ENCODE results near the gene IFNA17. TPM values are rescaled to one million over a fixed set of nuclear protein-coding genes. Genes with fewer than 3 reads are reported as not detected.
"Not testable (repeated sequence)": the region's sequence is repeated elsewhere in the genome, so short reads cannot be mapped to it uniquely, and the experiment has no call there.

Gene IFNA17
- total and polyA plus RNA-seq, 7 experiments from 2014 or later: not detected

DNA sequence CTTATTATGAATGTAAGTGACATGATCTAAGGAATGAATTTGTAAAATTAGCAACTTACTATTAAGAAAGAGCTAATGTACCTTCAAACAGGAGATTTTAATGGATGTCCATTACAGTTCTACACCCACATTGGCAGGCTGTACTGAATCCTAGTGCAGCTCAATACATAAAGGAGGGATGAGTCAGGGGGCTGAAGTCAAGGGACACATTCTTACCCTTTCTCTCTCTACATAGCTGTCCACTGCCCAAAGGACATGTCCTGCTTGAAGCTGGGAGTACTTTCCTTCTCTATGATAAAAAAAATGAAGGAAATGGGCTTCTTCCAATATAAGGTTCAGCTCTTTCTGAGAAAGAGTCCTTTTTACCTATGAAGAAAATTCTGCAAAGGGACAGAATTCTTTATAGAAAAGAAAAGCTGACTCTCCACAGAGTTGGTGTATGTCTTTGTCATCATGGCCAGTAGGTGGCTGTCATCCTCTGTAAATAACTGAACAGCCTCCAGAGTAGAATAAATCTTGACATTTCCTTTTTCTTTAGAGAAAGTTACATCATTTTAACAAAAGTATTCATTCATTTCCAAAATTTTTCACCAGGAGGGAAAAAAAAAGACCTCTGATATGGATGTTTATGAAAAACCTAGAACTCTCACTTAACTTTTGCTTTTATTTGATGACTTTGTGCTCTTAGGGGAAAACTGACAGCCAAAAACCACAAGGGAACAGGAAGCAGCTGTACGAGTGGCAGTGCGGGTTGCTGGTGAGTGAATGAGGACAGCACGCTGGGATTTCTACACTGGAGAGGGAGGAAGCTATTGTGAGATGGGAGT lies 24.9 kb upstream of the IFNA17 start:
- ATAC-seq: peak; percentile 78
- Mint-ChIP-seq H3K9me3 (no peaks in the 10 kb centered on the region), H3K36me3 (no peaks in the 10 kb centered on the region), H3K4me1 (peaks cover 4 to 14% (median 6%) of the 10 kb centered on the region in 7 donors), H3K27me3 (peaks cover 4 to 60% (median 16%) of the 10 kb centered on the region in 5 donors), H3K27ac (no peak overlapping the region), H3K4me3 (peak overlapping the region in 6 of 10 donors; percentile 4 to 52 (median 21))
- peak in 5 of 9 donors; percentile 7 to 23 (median 12) for DNase-seq
- H3K4me1 ChIP-seq (ENCODE audit: control insufficient read depth in 2 of 2, insufficient read depth in 2 of 2, low read length in 2 of 2): peaks cover 0 to 3% of the 10 kb centered on the region in 2 donors
- H3K27ac ChIP-seq (ENCODE audit: low read depth, low read length): no peak overlapping the region
- H3K9me3 ChIP-seq (ENCODE audit: control insufficient read depth in 2 of 3, low read length in 3 of 3): no peaks in the 10 kb centered on the region
- intact Hi-C loops (cut with micrococcal nuclease): loop anchor here (1.0 to 5.0 kb wide), 4 partner anchors 64 to 534 kb away; no protein-coding TSS in a partner anchor
- H3K27me3 ChIP-seq (ENCODE audit: control insufficient read depth in 2 of 2, insufficient read depth in 2 of 2, low read length in 2 of 2): no peaks in the 10 kb centered on the region
- H3K36me3 ChIP-seq (ENCODE audit: control insufficient read depth in 2 of 3, insufficient read depth in 3 of 3, low read length in 3 of 3): no peaks in the 10 kb centered on the region
- ChIA-PET CTCF (interaction anchor here (0.6 to 2.3 kb wide), 5 partner anchors 9 to 112 kb away, joined by 3 to 10 read pairs (median 3); no protein-coding TSS in a partner anchor), POLR2A (interaction anchor here (0.5 kb wide), 1 partner anchor 497 kb away, joined by 3 read pairs; no protein-coding TSS in a partner anchor)
- H3K4me3 ChIP-seq (ENCODE audit: low read length): no peak overlapping the region

DNA sequence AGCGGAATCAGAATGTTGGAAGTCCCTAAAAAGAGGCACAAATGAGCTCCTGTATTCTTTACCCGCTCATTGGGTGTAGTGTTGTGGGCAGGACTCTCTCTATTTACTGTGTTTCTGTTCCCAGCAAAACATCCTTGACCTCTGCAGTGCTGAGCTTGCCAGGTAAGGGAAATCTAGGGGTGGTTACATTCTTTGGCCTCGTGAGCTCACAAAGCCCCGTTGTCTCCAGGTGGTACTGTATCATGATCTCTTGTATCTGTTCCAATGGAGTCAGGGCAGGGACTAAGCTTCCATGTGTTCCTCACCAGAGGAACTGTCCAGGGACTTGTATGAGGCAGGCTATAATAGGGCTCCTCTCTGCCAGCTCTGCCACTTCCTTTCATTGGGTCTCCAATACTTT lies 23.6 kb upstream of the IFNA17 start:
- H3K4me3 ChIP-seq (ENCODE audit: low read length): no peak overlapping the region
- intact Hi-C loops (cut with micrococcal nuclease): loop anchor here in 1 of 2 donors (5.0 kb wide), 2 partner anchors 66 to 536 kb away; no protein-coding TSS in a partner anchor
- H3K9me3 ChIP-seq (ENCODE audit: control insufficient read depth in 2 of 3, low read length in 3 of 3): no peaks in the 10 kb centered on the region
- POLR2A ChIA-PET: interaction anchor here (0.6 kb wide), 1 partner anchor 954 kb away, joined by 3 read pairs; no protein-coding TSS in a partner anchor
- no peak overlapping the region for H3K27ac ChIP-seq (ENCODE audit: low read depth, low read length)
- Mint-ChIP-seq H3K27me3 (peaks cover 3 to 50% (median 16%) of the 10 kb centered on the region in 5 donors), H3K9me3 (peaks cover 0 to under 1% (median 0%) of the 10 kb centered on the region in 11 donors), H3K4me3 (no peak overlapping the region), H3K27ac (no peak overlapping the region), H3K36me3 (no peaks in the 10 kb centered on the region), H3K4me1 (peaks cover 4 to 14% (median 6%) of the 10 kb centered on the region in 7 donors)
- CTCF ChIA-PET: interaction anchor here (1.1 to 2.3 kb wide), 2 partner anchors 16 to 32 kb away, joined by 4 to 10 read pairs; no protein-coding TSS in a partner anchor
- no peaks in the 10 kb centered on the region for H3K27me3 ChIP-seq (ENCODE audit: control insufficient read depth in 2 of 2, insufficient read depth in 2 of 2, low read length in 2 of 2)
- no peaks in the 10 kb centered on the region for H3K36me3 ChIP-seq (ENCODE audit: control insufficient read depth in 2 of 3, insufficient read depth in 3 of 3, low read length in 3 of 3)
- peaks cover 0 to 3% of the 10 kb centered on the region in 2 donors for H3K4me1 ChIP-seq (ENCODE audit: control insufficient read depth in 2 of 2, insufficient read depth in 2 of 2, low read length in 2 of 2)
- DNase-seq (no peak), ATAC-seq (no peak)

DNA sequence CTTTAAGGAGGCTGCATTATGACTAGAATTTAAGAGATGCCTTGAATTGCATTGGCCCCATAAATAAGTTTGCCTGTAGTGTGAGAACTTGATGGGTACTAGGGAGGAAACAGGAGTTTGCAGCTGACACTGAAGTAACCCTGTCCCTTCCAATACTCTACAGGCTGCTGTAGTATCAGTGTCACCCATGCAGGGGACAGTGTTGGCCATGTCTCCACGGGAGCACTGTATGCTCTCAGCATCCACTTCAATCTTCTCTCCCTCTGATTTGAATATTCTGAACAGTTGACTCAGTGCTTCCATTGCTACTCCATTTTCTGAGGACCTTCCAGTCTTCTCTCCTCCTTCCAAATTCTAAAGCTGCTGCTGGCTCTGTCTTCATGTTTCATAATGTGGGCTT lies 23.2 kb upstream of the IFNA17 start:
- DNase-seq (no peak), ATAC-seq (no peak)
- H3K36me3 Mint-ChIP-seq: no peaks in the 10 kb centered on the region
- H3K27me3 Mint-ChIP-seq: peaks cover 3 to 46% (median 16%) of the 10 kb centered on the region in 5 donors
- H3K4me3 Mint-ChIP-seq: no peak overlapping the region
- peaks cover 0 to 2% (median 0%) of the 10 kb centered on the region in 11 donors for H3K9me3 Mint-ChIP-seq
- H3K27ac Mint-ChIP-seq: no peak overlapping the region
- ChIA-PET CTCF (interaction anchor here (2.3 kb wide), 1 partner anchor 16 kb away, joined by 10 read pairs; no protein-coding TSS in a partner anchor), POLR2A (no interaction called here)
- H3K27me3 ChIP-seq (ENCODE audit: control insufficient read depth in 2 of 2, insufficient read depth in 2 of 2, low read length in 2 of 2): no peaks in the 10 kb centered on the region
- H3K4me1 ChIP-seq (ENCODE audit: control insufficient read depth in 2 of 2, insufficient read depth in 2 of 2, low read length in 2 of 2): peaks cover 0 to 3% of the 10 kb centered on the region in 2 donors
- H3K9me3 ChIP-seq (ENCODE audit: control insufficient read depth in 2 of 3, low read length in 3 of 3): no peaks in the 10 kb centered on the region
- intact Hi-C loops (cut with micrococcal nuclease): loop anchor here in 1 of 2 donors (5.0 kb wide), 2 partner anchors 66 to 536 kb away; no protein-coding TSS in a partner anchor
- no peak overlapping the region for H3K27ac ChIP-seq (ENCODE audit: low read depth, low read length)
- H3K4me3 ChIP-seq (ENCODE audit: low read length): no peak overlapping the region
- no peaks in the 10 kb centered on the region for H3K36me3 ChIP-seq (ENCODE audit: control insufficient read depth in 2 of 3, insufficient read depth in 3 of 3, low read length in 3 of 3)
- peaks cover 4 to 14% (median 6%) of the 10 kb centered on the region in 7 donors for H3K4me1 Mint-ChIP-seq

- intact Hi-C loops (cut with micrococcal nuclease): no loop called here
Observed at GRCh38 chr9:21244836-21245235, 16.8 kb upstream of the IFNA17 start.

GRCh38 chr9:21239911-21240310 lies 11.9 kb upstream of the IFNA17 start, which contains the start of gene IFNA14:
TSS of gene IFNA14 (minus strand) at chr9:21240005. CDS start at chr9:21239935, 70 bp downstream.
- no peak for DNase-seq
- peaks cover 14 to 53% (median 15%) of the 10 kb centered on the region in 5 donors for H3K27me3 Mint-ChIP-seq
- peaks cover 0 to 5% of the 10 kb centered on the region in 2 donors for H3K4me1 ChIP-seq (ENCODE audit: control insufficient read depth in 2 of 2, insufficient read depth in 2 of 2, low read length in 2 of 2)
- peaks cover 6 to 19% (median 12%) of the 10 kb centered on the region in 7 donors for H3K4me1 Mint-ChIP-seq
- ChIA-PET POLR2A (no interaction called here), CTCF (interaction anchor here (0.7 kb wide), 1 partner anchor 108 kb away, joined by 3 read pairs; no protein-coding TSS in a partner anchor)
- no peak for ATAC-seq
- no peaks in the 10 kb centered on the region for H3K36me3 ChIP-seq (ENCODE audit: control insufficient read depth in 2 of 3, insufficient read depth in 3 of 3, low read length in 3 of 3)
- no peak within 1 kb of the TSS for H3K4me3 ChIP-seq (ENCODE audit: low read length)
- no peaks in the 10 kb centered on the region for H3K36me3 Mint-ChIP-seq
- no peak within 1 kb of the TSS for H3K27ac ChIP-seq (ENCODE audit: low read depth, low read length)
- no peak within 1 kb of the TSS for H3K27ac Mint-ChIP-seq
- no peaks in the 10 kb centered on the region for H3K9me3 Mint-ChIP-seq
- H3K9me3 ChIP-seq (ENCODE audit: control insufficient read depth in 2 of 3, low read length in 3 of 3): no peaks in the 10 kb centered on the region
- peaks cover 0 to 2% of the 10 kb centered on the region in 2 donors for H3K27me3 ChIP-seq (ENCODE audit: control insufficient read depth in 2 of 2, insufficient read depth in 2 of 2, low read length in 2 of 2)
- no peak within 1 kb of the TSS for H3K4me3 Mint-ChIP-seq
- intact Hi-C loops (cut with micrococcal nuclease): loop anchor here in 1 of 2 donors (5.0 to 10.0 kb wide), 2 partner anchors 87 to 795 kb away; no protein-coding TSS in a partner anchor

More at GRCh38 chr9:21244836-21245235, 16.8 kb upstream of the IFNA17 start:
- Histone ChIP-seq H3K27me3 (ENCODE audit: control insufficient read depth in 2 of 2, insufficient read depth in 2 of 2, low read length in 2 of 2) (no peaks in the 10 kb centered on the region), H3K4me1 (ENCODE audit: control insufficient read depth in 2 of 2, insufficient read depth in 2 of 2, low read length in 2 of 2) (no peaks in the 10 kb centered on the region), H3K4me3 (ENCODE audit: low read length) (no peak overlapping the region), H3K36me3 (ENCODE audit: control insufficient read depth in 2 of 3, insufficient read depth in 3 of 3, low read length in 3 of 3) (no peaks in the 10 kb centered on the region), H3K27ac (ENCODE audit: low read depth, low read length) (no peak overlapping the region), H3K9me3 (ENCODE audit: control insufficient read depth in 2 of 3, low read length in 3 of 3) (no peaks in the 10 kb centered on the region)
- H3K4me3 Mint-ChIP-seq: no peak overlapping the region
- no peak overlapping the region for H3K27ac Mint-ChIP-seq
- peaks cover 0 to 2% (median 0%) of the 10 kb centered on the region in 11 donors for H3K9me3 Mint-ChIP-seq
- ChIA-PET CTCF (no interaction called here), POLR2A (no interaction called here)
- H3K4me1 Mint-ChIP-seq: peaks cover 0 to 5% (median 0%) of the 10 kb centered on the region in 7 donors
- no peak for DNase-seq
- no peak for ATAC-seq
- no peaks in the 10 kb centered on the region for H3K36me3 Mint-ChIP-seq
- H3K27me3 Mint-ChIP-seq: peaks cover 14 to 37% (median 23%) of the 10 kb centered on the region in 5 donors

- intact Hi-C loops (cut with micrococcal nuclease): loop anchor here in 1 of 2 donors (5.0 to 10.0 kb wide), 2 partner anchors 91 to 798 kb away; no protein-coding TSS in a partner anchor
- not testable (repeated sequence) for H3K36me3 ChIP-seq (ENCODE audit: control insufficient read depth in 2 of 3, insufficient read depth in 3 of 3, low read length in 3 of 3); H3K36me3 Mint-ChIP-seq; H3K4me1 ChIP-seq (ENCODE audit: control insufficient read depth in 2 of 2, insufficient read depth in 2 of 2, low read length in 2 of 2); H3K9me3 Mint-ChIP-seq; H3K4me3 ChIP-seq (ENCODE audit: low read length); ATAC-seq; H3K9me3 ChIP-seq (ENCODE audit: control insufficient read depth in 2 of 3, low read length in 3 of 3); H3K27ac ChIP-seq (ENCODE audit: low read depth, low read length); H3K27me3 ChIP-seq (ENCODE audit: control insufficient read depth in 2 of 2, insufficient read depth in 2 of 2, low read length in 2 of 2)
- Mint-ChIP-seq H3K4me1 (peaks cover 4 to 19% (median 12%) of the 10 kb centered on the region in 7 donors), H3K4me3 (peak overlapping the region in 7 of 10 donors; percentile 19 to 78 (median 60)), H3K27me3 (peaks cover 0 to 32% (median 5%) of the 10 kb centered on the region in 5 donors), H3K27ac (peak overlapping the region in 2 of 9 donors; percentile 7 to 81)
- ChIA-PET POLR2A (interaction anchor here (0.6 kb wide), 1 partner anchor 173 kb away, joined by 5 read pairs; no protein-coding TSS in a partner anchor), CTCF (interaction anchor here (0.8 to 1.9 kb wide), 8 partner anchors 16 to 552 kb away, joined by 3 to 10 read pairs (median 4); no protein-coding TSS in a partner anchor)
- peak in 1 of 9 donors; percentile 8 for DNase-seq
Observed at GRCh38 chr9:21236360-21236714, 8.3 kb upstream of the IFNA17 start.
